ENCODE measurements around the gene VCX3A.

DNA sequence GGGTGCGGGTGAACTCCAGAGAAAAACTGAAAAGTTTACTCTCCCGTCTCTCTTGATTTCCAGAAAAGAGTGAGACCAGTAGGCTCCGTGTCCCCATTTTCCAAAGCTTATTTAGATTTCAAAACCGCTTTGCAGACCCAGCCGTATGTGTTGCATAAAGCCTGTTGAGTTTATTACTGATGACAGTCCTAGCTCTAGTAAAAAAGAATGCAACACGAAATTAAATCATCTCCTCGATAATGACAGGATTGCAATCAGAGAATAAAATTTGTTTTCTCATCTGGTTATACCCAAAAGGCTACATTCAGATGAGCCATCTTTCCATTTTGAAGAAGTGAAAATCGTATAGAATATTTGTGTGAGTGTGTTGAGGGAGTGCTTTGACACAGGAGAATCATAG is 16.1 kb upstream of the VCX3A start:
- TF ChIP-seq POLR2A (IDR thresholded peaks at IDR 0.05; ENCODE audit: low read depth, low read length), result no peak
- TF ChIP-seq POLR2AphosphoS5 (IDR thresholded peaks at IDR 0.05; ENCODE audit: low read depth, low read length), result no peak
